ENCODE data around the gene SLC8A3. TPM values are rescaled to one million over a fixed set of nuclear protein-coding genes. Genes with fewer than 3 reads are reported as not detected.

The SLC8A3 gene
- total RNA-seq, 2 donors from 2014 or later = 0.09 TPM; not detected in 1

DNA sequence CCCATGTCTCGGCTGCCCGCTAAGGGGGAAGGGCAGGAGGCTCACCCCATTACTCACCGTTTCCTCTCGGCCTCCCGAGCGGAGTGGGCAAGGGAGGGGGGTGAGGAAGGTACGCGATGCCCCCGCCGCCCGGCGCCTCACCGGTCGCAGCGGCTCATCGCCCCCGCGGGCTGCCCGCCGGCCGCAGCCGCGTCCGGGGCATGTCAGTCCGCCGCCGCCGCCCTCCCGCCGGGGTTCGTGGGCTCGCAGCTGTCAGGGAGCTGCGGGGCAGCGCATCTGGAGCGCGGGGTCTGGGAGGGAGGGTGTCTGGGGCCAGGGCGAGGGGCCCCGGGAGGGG, 461 bp downstream of the SLC8A3 start:
- 0% methylated on average over 5 to 38 of the region's 38 CpGs for WGBS, 2 experiments (ENCODE audit: insufficient coverage in 1 of 2, insufficient read length in 1 of 2)
- H3K9me3 Mint-ChIP-seq = no peaks in the 10 kb centered on the region
- H3K36me3 ChIP-seq (ENCODE audit: control insufficient read depth, insufficient read depth, low read length) = no peaks in the 10 kb centered on the region
- H3K4me1 Mint-ChIP-seq = peaks cover 16% of the 10 kb centered on the region
- no peak overlapping the region for H3K27ac Mint-ChIP-seq
- peaks cover 64% of the 10 kb centered on the region for H3K27me3 Mint-ChIP-seq (ENCODE audit: insufficient read depth)
- H3K27me3 ChIP-seq (ENCODE audit: control insufficient read depth, insufficient read depth, low read length, poor library complexity, severe bottlenecking) = peaks cover 75% of the 10 kb centered on the region
- no peaks in the 10 kb centered on the region for H3K4me1 ChIP-seq (ENCODE audit: control insufficient read depth, insufficient read depth, low read length)
- peak overlapping the region; percentile 67 for H3K4me3 Mint-ChIP-seq
- no peak overlapping the region for H3K9ac ChIP-seq (ENCODE audit: extremely low read depth, low read length, poor library complexity, severe bottlenecking)
- no peaks in the 10 kb centered on the region for H3K9me3 ChIP-seq (ENCODE audit: control insufficient read depth, low read length)
- H3K36me3 Mint-ChIP-seq (ENCODE audit: low read depth) = no peaks in the 10 kb centered on the region
- DNase-seq = no peak
- no peak overlapping the region for H3K27ac ChIP-seq (ENCODE audit: low read depth, low read length)
- TF ChIP-seq, protein P1, sequence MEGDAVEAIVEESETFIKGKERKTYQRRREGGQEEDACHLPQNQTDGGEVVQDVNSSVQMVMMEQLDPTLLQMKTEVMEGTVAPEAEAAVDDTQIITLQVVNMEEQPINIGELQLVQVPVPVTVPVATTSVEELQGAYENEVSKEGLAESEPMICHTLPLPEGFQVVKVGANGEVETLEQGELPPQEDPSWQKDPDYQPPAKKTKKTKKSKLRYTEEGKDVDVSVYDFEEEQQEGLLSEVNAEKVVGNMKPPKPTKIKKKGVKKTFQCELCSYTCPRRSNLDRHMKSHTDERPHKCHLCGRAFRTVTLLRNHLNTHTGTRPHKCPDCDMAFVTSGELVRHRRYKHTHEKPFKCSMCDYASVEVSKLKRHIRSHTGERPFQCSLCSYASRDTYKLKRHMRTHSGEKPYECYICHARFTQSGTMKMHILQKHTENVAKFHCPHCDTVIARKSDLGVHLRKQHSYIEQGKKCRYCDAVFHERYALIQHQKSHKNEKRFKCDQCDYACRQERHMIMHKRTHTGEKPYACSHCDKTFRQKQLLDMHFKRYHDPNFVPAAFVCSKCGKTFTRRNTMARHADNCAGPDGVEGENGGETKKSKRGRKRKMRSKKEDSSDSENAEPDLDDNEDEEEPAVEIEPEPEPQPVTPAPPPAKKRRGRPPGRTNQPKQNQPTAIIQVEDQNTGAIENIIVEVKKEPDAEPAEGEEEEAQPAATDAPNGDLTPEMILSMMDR (conservative IDR thresholded peaks at IDR 0.05) = no peak
- H3K4me3 ChIP-seq (ENCODE audit: low read length) = peak overlapping the region; percentile 83

DNA sequence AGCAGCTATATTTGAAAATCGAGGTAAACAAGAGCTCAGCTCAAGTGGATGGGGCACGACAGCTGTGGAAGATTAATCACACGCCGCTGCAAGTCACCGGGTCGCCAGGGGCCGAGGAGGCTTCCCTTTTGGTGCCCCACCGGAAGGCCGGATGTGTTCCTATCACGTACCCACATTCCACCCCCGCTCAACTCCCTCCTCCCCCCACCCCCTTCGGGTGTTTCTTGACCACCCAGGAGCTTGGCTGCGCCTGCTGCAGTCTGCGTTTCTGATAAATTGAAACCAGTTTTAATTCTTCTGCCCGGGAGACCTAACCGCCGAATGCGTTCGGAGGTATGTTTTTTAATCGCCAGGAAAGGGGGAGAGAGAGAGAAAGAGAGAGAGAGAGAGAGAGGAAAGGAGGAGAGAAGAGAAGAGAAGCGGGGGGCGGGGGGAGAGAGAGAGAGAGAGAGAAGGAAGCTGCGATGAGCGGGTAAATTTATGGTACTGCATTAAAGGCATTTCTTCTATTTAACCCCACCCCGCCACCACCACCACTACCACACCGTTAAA, 1.8 kb downstream of the SLC8A3 start:
- WGBS, 2 experiments (ENCODE audit: insufficient coverage in 1 of 2, insufficient read length in 1 of 2) = 61 to 73% methylated on average over 14 to 23 of the region's 26 CpGs
- Mint-ChIP-seq H3K9me3 (no peaks in the 10 kb centered on the region), H3K4me3 (peak overlapping the region; percentile 67), H3K27me3 (ENCODE audit: insufficient read depth) (peaks cover 61% of the 10 kb centered on the region), H3K27ac (no peak overlapping the region), H3K36me3 (ENCODE audit: low read depth) (no peaks in the 10 kb centered on the region), H3K4me1 (peaks cover 16% of the 10 kb centered on the region)
- TF ChIP-seq, protein P1 (conservative IDR thresholded peaks at IDR 0.05) = no peak
- Histone ChIP-seq H3K9me3 (ENCODE audit: control insufficient read depth, low read length) (no peaks in the 10 kb centered on the region), H3K27ac (ENCODE audit: low read depth, low read length) (no peak overlapping the region), H3K27me3 (ENCODE audit: control insufficient read depth, insufficient read depth, low read length, poor library complexity, severe bottlenecking) (peaks cover 86% of the 10 kb centered on the region), H3K36me3 (ENCODE audit: control insufficient read depth, insufficient read depth, low read length) (no peaks in the 10 kb centered on the region), H3K9ac (ENCODE audit: extremely low read depth, low read length, poor library complexity, severe bottlenecking) (no peak overlapping the region), H3K4me1 (ENCODE audit: control insufficient read depth, insufficient read depth, low read length) (no peaks in the 10 kb centered on the region), H3K4me3 (ENCODE audit: low read length) (peak overlapping the region; percentile 83)
- DNase-seq = peak; percentile 63

DNA sequence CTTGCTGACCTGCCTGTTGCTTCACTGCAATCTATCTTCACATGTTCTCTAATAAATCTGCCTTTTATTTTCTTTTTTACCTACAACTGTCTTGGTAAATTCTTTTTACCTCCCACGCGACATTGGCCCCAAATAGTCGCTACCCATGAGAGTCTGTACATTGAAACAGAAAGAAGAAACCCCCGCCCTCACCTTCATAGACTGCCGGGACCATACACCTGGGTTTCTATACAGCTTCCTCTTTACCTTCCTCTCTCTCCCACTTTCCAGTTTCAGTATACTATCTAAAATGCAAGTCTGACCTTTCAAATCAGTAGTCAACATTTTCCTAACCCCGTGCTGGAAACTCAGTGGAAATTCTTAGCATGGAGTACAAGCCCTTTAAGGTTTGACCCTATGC, 4.8 kb downstream of the SLC8A3 start:
- TF ChIP-seq, protein P1 (conservative IDR thresholded peaks at IDR 0.05) = no peak
- Histone ChIP-seq H3K27me3 (ENCODE audit: control insufficient read depth, insufficient read depth, low read length, poor library complexity, severe bottlenecking) (peaks cover 62% of the 10 kb centered on the region), H3K4me1 (ENCODE audit: control insufficient read depth, insufficient read depth, low read length) (no peaks in the 10 kb centered on the region), H3K4me3 (ENCODE audit: low read length) (no peak overlapping the region), H3K36me3 (ENCODE audit: control insufficient read depth, insufficient read depth, low read length) (no peaks in the 10 kb centered on the region), H3K9me3 (ENCODE audit: control insufficient read depth, low read length) (no peaks in the 10 kb centered on the region), H3K27ac (ENCODE audit: low read depth, low read length) (no peak overlapping the region), H3K9ac (ENCODE audit: extremely low read depth, low read length, poor library complexity, severe bottlenecking) (no peak overlapping the region)
- H3K4me3 Mint-ChIP-seq = no peak overlapping the region
- H3K36me3 Mint-ChIP-seq (ENCODE audit: low read depth) = no peaks in the 10 kb centered on the region
- DNase-seq = no peak
- peaks cover 35% of the 10 kb centered on the region for H3K27me3 Mint-ChIP-seq (ENCODE audit: insufficient read depth)
- H3K9me3 Mint-ChIP-seq = no peaks in the 10 kb centered on the region
- 91 to 96% methylated on average over 6 of the region's 6 CpGs for WGBS, 2 experiments (ENCODE audit: insufficient coverage in 1 of 2, insufficient read length in 1 of 2)
- H3K27ac Mint-ChIP-seq = no peak overlapping the region
- peaks cover 7% of the 10 kb centered on the region for H3K4me1 Mint-ChIP-seq

All from endodermal cell (in vitro differentiated cells).